GM18861 (cell line): ENCODE results near the gene FREM2.

ENCODE experiments used
- ATAC-seq: cut with Tn5 transposase; IDR thresholded peaks from one replicate; pipeline ENCODE4 v1.9.1; 2021; ENCODE audit not compliant: unreplicated experiment

Gene FREM2

DNA sequence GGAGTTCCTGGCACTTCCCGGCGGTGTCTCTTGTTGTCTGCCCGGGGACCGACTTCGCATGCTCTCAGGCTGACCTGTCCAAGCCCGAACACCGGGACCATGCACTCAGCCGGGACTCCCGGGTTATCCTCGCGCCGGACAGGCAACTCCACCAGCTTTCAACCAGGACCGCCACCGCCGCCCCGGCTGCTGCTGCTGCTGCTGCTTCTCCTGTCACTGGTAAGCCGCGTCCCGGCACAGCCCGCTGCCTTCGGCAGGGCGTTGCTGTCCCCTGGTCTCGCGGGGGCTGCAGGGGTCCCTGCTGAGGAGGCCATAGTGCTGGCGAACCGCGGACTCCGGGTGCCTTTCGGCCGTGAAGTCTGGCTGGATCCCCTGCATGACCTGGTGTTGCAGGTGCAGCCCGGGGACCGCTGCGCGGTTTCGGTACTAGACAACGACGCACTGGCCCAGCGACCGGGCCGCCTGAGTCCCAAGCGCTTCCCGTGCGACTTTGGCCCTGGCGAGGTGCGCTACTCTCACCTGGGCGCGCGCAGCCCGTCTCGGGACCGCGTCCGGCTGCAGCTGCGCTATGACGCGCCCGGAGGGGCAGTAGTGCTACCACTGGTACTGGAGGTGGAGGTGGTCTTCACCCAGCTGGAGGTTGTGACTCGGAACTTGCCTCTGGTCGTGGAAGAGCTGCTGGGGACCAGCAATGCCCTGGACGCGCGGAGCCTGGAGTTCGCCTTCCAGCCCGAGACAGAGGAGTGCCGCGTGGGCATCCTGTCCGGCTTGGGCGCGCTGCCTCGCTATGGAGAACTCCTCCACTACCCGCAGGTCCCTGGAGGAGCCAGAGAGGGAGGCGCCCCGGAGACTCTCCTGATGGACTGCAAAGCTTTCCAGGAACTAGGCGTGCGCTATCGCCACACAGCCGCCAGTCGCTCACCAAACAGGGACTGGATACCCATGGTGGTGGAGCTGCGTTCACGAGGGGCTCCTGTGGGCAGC lies 661 bp downstream of the FREM2 start:
- ATAC-seq: no peak

DNA sequence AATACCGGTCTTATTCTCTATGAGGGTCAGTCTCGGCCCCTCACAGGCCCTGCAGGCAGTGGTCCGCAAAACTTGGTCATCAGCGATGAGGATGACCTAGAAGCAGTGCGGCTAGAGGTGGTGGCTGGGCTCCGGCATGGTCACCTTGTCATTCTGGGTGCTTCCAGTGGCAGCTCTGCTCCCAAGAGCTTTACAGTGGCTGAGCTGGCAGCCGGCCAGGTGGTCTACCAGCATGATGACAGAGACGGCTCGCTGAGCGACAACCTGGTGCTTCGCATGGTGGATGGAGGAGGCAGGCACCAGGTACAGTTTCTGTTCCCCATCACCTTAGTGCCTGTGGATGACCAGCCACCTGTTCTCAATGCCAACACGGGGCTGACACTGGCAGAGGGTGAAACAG lies 1.8 kb downstream of the FREM2 start:
- no peak for ATAC-seq

GRCh38 chr13:38690231-38690630 lies 3.4 kb downstream of the FREM2 start:
- no peak for ATAC-seq

DNA sequence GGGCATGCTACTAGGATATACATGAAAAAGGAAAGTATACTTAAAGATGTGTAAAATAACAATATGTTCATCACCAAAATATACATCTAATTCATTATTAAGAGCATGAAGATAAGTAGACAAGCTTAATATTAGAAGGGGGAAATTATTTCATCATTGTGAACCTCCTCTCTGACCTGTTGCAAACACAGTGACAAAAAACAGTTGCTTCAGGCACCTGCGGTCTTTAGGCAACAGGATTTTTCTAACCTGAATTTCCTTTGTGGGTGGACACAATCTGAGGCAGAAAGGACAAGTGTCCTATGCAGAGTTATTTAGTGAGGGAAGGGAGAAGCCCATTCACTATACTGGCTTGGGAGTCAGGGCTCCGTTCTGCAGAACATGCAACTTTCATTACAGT lies 6.3 kb downstream of the FREM2 start:
- no peak for ATAC-seq

DNA sequence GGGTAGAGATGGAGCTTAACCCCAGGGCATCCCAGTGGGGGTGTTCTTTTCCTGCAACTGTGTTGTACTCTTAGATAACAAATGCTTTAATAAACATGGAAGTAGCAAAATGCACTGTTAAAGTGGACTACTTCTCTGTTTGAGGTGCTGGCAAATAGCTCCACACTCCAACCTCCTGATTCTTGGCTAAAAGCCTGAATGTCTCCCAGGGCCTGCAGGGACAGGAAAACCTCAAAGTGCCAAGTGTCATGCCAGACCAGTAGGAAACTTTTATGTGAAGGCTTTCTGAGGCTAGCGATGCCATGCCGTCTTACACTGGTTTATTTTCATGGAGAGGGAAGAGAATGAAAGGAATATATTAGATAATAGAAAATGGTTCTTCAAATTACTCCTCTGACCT lies 6.8 kb downstream of the FREM2 start:
- no peak for ATAC-seq

- no peak for ATAC-seq
Observed at GRCh38 chr13:38697197-38697596, 10.3 kb downstream of the FREM2 start.

- no peak for ATAC-seq
Observed at GRCh38 chr13:38697628-38698333, 10.9 kb downstream of the FREM2 start.

DNA sequence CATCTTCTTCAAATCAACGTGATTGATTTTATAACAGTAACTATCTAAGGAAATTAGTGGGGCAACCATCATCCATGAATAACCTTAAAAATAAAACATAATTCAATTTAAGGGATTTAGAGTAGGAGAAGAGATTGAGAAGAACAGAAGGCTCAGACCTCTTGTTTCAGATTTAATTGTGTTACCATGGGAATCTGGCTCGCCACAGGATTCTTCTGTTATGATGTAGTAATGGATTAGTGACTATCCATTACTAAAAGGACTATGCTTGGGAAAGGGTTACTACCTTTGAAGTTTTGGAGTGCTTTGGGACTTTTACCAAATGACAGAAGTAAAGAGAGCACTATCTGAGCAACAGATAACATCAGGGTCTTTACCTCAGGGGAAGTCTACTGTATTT lies 13.2 kb downstream of the FREM2 start:
- ATAC-seq: no peak

DNA sequence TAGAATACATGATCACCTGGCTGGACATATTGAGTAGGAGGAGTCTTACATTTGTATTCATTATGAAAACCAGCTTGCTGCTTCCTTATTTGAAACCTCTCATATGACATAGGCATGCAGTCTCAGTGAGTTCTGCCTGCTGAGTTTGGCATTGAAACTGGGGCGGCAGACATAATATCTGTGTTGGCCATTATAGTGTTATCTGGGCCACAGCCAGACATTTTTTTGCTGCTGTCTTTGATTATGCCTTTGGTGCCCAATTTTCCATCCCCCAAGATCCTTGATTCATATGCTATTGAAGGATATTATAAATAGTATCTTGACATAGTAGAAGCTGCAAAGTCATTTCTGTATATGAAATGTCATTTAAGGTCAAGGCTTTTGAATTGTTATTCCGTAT lies 15.8 kb downstream of the FREM2 start:
- no peak for ATAC-seq

- no peak for ATAC-seq
Observed at GRCh38 chr13:38703255-38703654, 16.4 kb downstream of the FREM2 start.

GRCh38 chr13:38705365-38705764 lies 18.5 kb downstream of the FREM2 start:
- no peak for ATAC-seq

DNA sequence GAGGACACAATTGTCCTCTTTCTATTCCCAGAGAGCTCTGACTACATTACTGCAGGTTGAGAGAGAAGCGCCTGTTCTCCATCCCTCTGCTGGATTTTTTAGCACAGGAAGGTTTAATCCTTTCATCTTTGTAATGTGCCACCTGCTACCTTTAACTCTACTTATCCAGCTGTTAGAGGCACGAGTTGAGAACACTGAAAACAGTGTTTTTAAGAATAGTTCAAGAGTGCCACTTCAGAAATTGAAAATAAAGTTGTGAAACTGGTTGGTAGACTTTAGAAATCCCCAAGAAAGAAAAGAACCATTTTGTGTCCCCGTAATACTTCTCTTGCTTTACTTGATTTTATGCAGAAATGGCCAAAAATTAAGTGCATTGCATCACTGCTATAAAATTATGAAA lies 20.6 kb downstream of the FREM2 start:
- no peak for ATAC-seq

DNA sequence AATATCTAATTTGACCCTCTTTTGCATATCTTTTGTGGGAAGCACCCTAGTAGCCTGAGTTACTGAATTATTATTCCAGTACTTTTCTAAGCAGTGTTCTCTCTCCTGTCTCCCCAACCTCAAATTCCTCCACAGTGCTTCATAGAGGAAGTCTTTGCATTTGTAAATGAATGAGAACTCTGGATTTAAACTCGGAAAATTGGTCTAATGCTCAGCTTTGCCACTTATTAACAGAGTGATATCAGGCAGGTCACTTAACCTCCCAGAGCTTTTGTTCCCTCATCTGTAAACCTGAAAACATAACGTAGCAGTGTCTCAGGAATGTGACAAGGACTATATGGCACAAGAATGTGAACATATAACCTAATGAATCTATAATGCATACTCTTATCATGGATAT lies 26.2 kb downstream of the FREM2 start:
- ATAC-seq: no peak

DNA sequence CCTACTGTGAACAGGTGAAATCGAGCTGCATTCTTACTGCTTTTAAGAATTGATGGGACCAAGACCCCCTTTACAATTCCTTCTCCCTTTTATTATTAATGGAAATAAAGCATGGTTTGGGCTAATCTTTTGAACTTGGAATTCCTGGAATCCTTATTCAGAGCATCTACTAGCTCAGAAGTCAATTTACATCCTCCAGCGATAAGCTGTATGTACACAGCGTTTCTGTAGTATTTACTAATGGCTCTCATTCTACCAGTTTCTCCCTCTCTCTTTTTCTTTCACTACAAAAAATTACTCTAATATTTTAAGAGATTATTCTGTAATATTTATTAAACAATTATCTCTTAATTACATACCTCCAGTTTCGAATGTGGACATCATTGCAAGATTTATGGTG lies 31.5 kb downstream of the FREM2 start:
- no peak for ATAC-seq

DNA sequence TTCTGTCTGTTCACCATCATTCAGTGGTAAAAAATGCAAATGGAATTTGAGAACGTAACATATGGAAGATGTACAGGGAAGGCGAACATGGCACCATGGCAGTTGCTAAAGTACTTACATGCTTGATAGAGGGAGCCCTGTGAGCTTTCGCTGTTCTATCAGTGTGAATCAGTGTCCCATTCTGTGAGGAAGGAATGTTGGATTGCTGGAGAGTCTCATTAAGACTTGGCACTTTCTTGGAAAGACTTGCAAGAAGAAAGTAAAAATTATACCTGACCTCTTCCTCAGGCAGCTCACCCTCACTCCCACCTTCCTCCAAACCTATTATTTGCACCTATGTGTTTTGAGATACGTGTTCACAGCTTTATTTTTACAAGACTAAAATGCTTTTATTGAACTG lies 43.5 kb downstream of the FREM2 start:
- ATAC-seq: no peak

- ATAC-seq: no peak
Observed at GRCh38 chr13:38733146-38733545, 46.3 kb downstream of the FREM2 start.

DNA sequence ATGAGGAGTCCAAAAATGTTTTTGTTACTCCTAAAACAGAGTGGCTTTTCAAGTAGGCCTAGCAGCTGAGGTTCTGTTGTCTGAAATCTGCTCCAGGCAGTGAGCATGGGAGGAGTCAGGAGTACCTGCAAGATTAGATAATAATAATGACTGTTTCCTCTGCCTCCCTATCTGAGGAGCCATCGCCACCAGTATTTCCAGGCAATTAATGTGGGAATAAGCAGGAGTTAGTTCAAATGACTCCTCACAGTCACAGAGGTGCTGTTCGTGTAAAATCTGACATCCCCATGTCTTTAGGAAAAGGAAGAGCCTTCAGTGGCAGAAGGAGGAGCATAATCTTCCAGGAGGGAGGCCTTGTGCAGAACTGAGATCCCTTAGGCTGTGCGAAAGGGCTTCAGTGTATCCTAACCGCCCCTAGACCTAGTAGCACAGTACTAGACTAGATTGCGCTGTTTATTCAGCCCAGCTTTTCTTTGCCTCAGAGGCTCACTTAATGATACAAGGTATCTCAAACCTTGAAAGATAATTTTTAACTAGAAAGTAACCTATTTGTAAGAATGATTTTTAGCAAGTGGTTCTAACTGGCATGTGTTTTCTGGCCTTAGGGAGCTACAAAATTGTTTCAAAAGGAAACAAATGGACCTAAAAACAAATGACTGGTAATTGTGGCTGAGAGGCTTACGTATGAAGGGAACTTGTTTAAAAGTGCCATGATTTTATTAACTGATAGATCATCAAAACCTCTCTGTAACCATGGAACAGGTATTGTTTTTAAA lies 49.0 kb downstream of the FREM2 start:
- ATAC-seq: no peak

DNA sequence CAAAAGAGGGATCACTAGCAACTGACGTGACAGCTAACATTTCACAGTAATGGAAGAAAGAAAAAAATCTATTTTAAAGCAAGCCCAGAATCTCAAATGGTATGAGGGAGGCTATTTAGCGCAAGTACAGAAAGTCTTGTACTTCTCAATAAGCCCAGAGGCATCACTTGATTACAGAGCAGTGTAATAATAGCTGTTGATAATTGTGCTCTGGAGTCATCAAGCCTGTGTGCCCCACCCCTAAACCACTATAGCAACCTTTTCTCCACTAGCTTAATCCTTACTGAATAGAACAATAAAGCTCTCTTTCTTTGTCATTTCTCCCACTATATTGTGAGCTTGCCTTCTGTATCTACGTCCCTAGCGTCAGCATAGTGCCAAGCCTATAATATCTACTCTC lies 56.6 kb downstream of the FREM2 start:
- no peak for ATAC-seq

DNA sequence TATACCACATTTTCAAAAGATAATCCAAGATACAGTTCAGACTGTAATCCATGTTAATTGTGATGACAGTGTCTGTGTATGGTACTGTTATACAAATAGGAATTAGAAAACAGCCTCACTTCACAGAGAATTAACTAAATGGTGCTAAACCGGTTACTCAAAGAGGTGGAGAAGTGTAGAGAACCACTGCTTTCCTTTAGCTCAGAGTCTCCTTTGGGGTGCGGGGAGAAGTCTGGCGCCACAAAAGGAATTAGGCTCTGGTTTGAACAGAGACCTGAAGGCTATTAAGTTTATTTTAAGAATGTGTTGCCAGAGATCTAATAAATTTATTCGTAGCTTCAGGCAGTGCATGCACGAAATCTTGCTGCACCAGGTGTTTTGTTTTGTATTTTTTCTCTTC lies 65.8 kb downstream of the FREM2 start:
- no peak for ATAC-seq

- ATAC-seq: no peak
Observed at GRCh38 chr13:38753878-38754277, 67.0 kb downstream of the FREM2 start.

GRCh38 chr13:38755793-38756192 lies 68.9 kb downstream of the FREM2 start:
- ATAC-seq: no peak

DNA sequence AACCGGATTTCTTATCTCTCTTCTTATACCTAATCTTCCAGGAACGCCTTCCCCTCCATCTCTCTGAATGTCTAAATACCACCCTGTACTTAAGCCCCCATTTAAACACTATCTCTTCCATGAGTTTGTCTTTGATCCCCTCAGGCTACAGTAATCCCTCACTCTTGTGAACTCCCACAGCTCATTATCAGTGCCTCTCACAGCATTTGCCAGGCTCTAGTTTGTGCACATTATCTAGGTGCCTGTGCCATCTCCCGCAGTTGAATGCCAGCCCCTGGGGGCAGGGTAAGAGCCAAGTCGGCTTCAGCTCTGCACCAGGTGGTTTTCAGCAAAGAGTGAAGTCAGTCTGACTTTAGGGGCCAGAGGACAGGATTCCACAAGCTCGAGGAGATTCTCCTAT lies 71.4 kb downstream of the FREM2 start:
- ATAC-seq: no peak
